AG09319 (cell line): Measurements from ENCODE around the gene MYOC.

ENCODE experiments used
- DNase-seq: peaks from one replicate; pipeline ENCODE4 v3.0.0-alpha.2; 2010; ENCODE audit warnings: low read depth; ENCODE audit errors: extremely low read depth
- CTCF ChIP-seq: IDR thresholded peaks from 2 replicates; pipeline ENCODE4 v1.5.1; 2011; ENCODE audit warnings: low read depth, mild to moderate bottlenecking, inconsistent platforms, low read length, moderate library complexity

Gene MYOC

GRCh38 chr1:171670739-171671138 is 18.3 kb upstream of the MYOC start:
- DNase-seq: no peak
- no peak for TF ChIP-seq CTCF

- TF ChIP-seq CTCF: no peak
- no peak for DNase-seq
These were observed 15.9 kb upstream of the MYOC start for GRCh38 chr1:171668372-171668771.

- no peak for DNase-seq
- TF ChIP-seq CTCF: no peak
These were observed 13.8 kb upstream of the MYOC start for GRCh38 chr1:171666114-171666769.

- TF ChIP-seq CTCF: no peak
- DNase-seq: no peak
These were observed 12.5 kb upstream of the MYOC start for GRCh38 chr1:171664976-171665375.

- DNase-seq: no peak
- no peak for TF ChIP-seq CTCF
These were observed 11.5 kb upstream of the MYOC start for GRCh38 chr1:171663854-171664575.

- no peak for TF ChIP-seq CTCF
These were observed 10.8 kb upstream of the MYOC start for GRCh38 chr1:171663036-171663853.

More at GRCh38 chr1:171663036-171663853, 10.8 kb upstream of the MYOC start:
- DNase-seq: no peak
